Stomach (tissue), 4 donors: ENCODE measurements around the gene FHOD1.

Experiments used
- CTCF ChIP-seq, 7 experiments: fragments of 450-650 bp in 4 of 7; fragments of 200-600 bp in 3 of 7; sonication (generic) in 3 of 7; IDR thresholded peaks; one replicate each; pipeline ENCODE4 v1.5.1; 2016 to 2019; ENCODE audit warnings: antibody characterized with exemption in 7 of 7, control low read depth in 2 of 7, mild to moderate bottlenecking in 1 of 7
- EP300 ChIP-seq: sonication (generic); formaldehyde crosslinking; IDR thresholded peaks from one replicate; pipeline ENCODE4 v1.6.1; 2017; ENCODE audit warnings: antibody characterized with exemption
- POLR2AphosphoS5 ChIP-seq, 3 donors: sonication (generic); formaldehyde crosslinking; IDR thresholded peaks; one replicate each; pipeline ENCODE4 v1.6.1; 2016; ENCODE audit warnings: antibody characterized with exemption in 3 of 3

DNA sequence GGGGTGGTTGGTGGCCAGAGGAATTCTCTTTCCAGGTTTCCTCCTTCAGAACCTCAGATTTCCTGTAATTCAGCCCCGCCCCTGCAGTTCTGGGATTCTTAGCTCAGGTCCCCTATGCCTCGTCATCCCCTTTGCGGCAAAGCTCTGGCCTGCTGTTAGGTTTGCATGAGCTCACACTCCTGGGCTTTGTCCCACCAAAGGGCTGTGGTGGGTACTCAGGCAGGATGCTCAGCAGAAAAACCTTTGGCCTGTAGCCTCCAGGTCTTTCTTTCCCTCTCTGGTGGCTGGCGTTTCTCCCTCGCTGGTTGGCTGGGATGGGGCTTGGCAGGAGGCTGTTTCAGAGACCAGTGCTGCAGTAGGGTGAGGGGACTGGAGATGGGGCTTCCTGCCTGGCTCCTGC lies 22.5 kb upstream of the FHOD1 start:
- no peak for TF ChIP-seq CTCF (IDR thresholded peaks at IDR 0.05)
- no peak for TF ChIP-seq POLR2AphosphoS5 (IDR thresholded peaks at IDR 0.05)
- no peak for TF ChIP-seq EP300
